ENCODE data around the gene FNDC3B.

FNDC3B gene

GRCh38 chr3:172174513-172175253 lies 135.3 kb downstream of the FNDC3B start:
- no peak for DNase-seq (ENCODE audit: low read depth)
- no peak overlapping the region for H3K4me3 ChIP-seq (ENCODE audit: low read depth, low read length)
- TF ChIP-seq, protein P1, sequence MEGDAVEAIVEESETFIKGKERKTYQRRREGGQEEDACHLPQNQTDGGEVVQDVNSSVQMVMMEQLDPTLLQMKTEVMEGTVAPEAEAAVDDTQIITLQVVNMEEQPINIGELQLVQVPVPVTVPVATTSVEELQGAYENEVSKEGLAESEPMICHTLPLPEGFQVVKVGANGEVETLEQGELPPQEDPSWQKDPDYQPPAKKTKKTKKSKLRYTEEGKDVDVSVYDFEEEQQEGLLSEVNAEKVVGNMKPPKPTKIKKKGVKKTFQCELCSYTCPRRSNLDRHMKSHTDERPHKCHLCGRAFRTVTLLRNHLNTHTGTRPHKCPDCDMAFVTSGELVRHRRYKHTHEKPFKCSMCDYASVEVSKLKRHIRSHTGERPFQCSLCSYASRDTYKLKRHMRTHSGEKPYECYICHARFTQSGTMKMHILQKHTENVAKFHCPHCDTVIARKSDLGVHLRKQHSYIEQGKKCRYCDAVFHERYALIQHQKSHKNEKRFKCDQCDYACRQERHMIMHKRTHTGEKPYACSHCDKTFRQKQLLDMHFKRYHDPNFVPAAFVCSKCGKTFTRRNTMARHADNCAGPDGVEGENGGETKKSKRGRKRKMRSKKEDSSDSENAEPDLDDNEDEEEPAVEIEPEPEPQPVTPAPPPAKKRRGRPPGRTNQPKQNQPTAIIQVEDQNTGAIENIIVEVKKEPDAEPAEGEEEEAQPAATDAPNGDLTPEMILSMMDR (IDR thresholded peaks at IDR 0.05; ENCODE audit: insufficient read depth, low read depth, low read length, missing control alignments) = no peak

- no peak overlapping the region for H3K4me3 ChIP-seq (ENCODE audit: low read depth, low read length)
- DNase-seq (ENCODE audit: low read depth) = no peak
- TF ChIP-seq, protein P1 (IDR thresholded peaks at IDR 0.05; ENCODE audit: insufficient read depth, low read depth, low read length, missing control alignments) = no peak
Measured at GRCh38 chr3:172175254-172175599, 135.8 kb downstream of the FNDC3B start.

GRCh38 chr3:172176061-172176770 lies 136.8 kb downstream of the FNDC3B start:
- no peak overlapping the region for H3K4me3 ChIP-seq (ENCODE audit: low read depth, low read length)
- DNase-seq (ENCODE audit: low read depth) = no peak
- TF ChIP-seq, protein P1 (IDR thresholded peaks at IDR 0.05; ENCODE audit: insufficient read depth, low read depth, low read length, missing control alignments) = no peak

DNA sequence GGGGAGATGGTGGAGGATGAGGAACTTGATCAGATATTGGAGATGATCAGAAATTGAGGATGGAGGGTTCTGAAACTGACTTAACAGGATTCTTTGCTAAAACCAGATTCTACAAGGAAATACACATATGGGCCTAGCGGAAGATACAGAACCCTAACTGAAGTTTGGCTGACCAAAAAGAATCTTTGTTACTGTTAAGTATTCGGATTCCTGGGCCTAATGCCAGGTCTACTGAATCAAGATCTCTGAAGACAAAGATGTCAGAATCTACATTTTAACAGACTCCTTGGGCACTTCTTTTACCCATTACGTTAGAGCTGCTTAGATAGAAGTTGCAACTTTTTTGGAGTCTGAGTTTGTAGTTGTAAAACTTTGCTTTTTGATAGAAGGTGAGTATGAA lies 137.7 kb downstream of the FNDC3B start:
- H3K4me3 ChIP-seq (ENCODE audit: low read depth, low read length) = no peak overlapping the region
- DNase-seq (ENCODE audit: low read depth) = no peak
- TF ChIP-seq, protein P1 (IDR thresholded peaks at IDR 0.05; ENCODE audit: insufficient read depth, low read depth, low read length, missing control alignments) = no peak

DNA sequence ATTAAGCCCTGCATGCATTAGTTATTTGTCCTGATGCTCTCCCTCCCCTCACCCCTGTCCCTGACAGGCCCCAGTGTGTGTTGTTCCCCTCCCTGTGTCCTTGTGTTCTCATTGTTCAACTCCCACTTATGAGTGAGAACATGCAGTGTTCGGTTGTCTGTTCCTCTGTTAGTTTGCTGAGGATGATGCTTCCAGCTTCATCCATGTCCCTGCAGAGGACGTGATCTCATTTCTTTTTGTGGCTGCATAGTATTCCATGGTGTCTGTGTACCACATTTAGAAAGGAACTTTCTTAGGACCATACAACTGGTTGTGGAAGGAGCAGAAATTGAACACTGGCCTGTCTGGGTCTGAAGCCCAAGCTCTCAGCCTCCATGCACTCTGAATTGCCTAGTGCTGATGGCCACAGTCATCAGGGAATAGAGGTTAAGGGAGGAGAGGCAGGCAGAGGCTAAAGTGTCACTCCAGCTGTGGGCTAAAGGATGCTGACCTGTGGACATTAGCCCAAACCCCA lies 138.5 kb downstream of the FNDC3B start:
- no peak for DNase-seq (ENCODE audit: low read depth)
- TF ChIP-seq, protein P1 (IDR thresholded peaks at IDR 0.05; ENCODE audit: insufficient read depth, low read depth, low read length, missing control alignments) = no peak
- H3K4me3 ChIP-seq (ENCODE audit: low read depth, low read length) = no peak overlapping the region

GRCh38 chr3:172179680-172180399 lies 140.5 kb downstream of the FNDC3B start:
- H3K4me3 ChIP-seq (ENCODE audit: low read depth, low read length) = no peak overlapping the region
- TF ChIP-seq, protein P1 (IDR thresholded peaks at IDR 0.05; ENCODE audit: insufficient read depth, low read depth, low read length, missing control alignments) = no peak
- peak; percentile 54 for DNase-seq (ENCODE audit: low read depth)
